CD14-positive monocyte (primary cell): Measurements from ENCODE around the gene CHD6. TPM values are rescaled to one million over a fixed set of nuclear protein-coding genes. Genes with fewer than 3 reads are reported as not detected.

Experiments used
- DNase-seq, 3 donors: peaks; one replicate each; pipeline ENCODE4 v3.0.0-alpha.2; 2011 to 2022
- H2AFZ ChIP-seq: 2 replicates; pipeline ENCODE4 v1.6.0; 2012; ENCODE audit warnings: mild to moderate bottlenecking, low read depth, low read length, inconsistent platforms; ENCODE audit not compliant: insufficient read depth, poor library complexity, severe bottlenecking
- H3K27ac ChIP-seq, 2 donors: 1 replicate in 1 of 2; 2 replicates in 1 of 2; pipeline ENCODE4 v1.5.1; 2012 to 2013; ENCODE audit warnings: low read length in 2 of 2, control low read depth in 1 of 2, inconsistent platforms in 1 of 2, low read depth in 1 of 2, mild to moderate bottlenecking in 1 of 2
- H3K27me3 ChIP-seq, 2 donors: one replicate each; pipeline versions ENCODE4 v1.6.0 to v1.6.1; 2011 to 2013; ENCODE audit warnings: low read length in 2 of 2; ENCODE audit not compliant: control insufficient read depth in 2 of 2, insufficient read depth in 2 of 2
- H3K36me3 ChIP-seq, 2 donors: replicated peaks in 1 of 2; 1 replicate in 1 of 2; 2 replicates in 1 of 2; pipeline versions ENCODE4 v1.5.1 to v1.6.1; 2012 to 2013; ENCODE audit warnings: low read length in 2 of 2, control low read depth in 1 of 2, inconsistent platforms in 1 of 2, mild to moderate bottlenecking in 1 of 2; ENCODE audit not compliant: insufficient read depth in 2 of 2, control insufficient read depth in 1 of 2
- H3K4me1 ChIP-seq, 2 donors: 1 replicate in 1 of 2; 2 replicates in 1 of 2; pipeline versions ENCODE4 v1.5.1 to v1.6.1; 2012 to 2013; ENCODE audit warnings: low read length in 2 of 2, control low read depth in 1 of 2, inconsistent platforms in 1 of 2, mild to moderate bottlenecking in 1 of 2, moderate library complexity in 1 of 2; ENCODE audit not compliant: insufficient read depth in 2 of 2, control insufficient read depth in 1 of 2
- H3K4me2 ChIP-seq: replicated peaks from 2 replicates; pipeline ENCODE3; 2012; ENCODE audit warnings: low read length, moderate library complexity, mild to moderate bottlenecking; ENCODE audit not compliant: poor library complexity, severe bottlenecking; ENCODE audit errors: extremely low read depth
- H3K4me3 ChIP-seq, 3 experiments: fragments of 200-600 bp in 1 of 3; sonication (generic) in 1 of 3; replicated peaks in 1 of 3; 1 replicate in 2 of 3; 2 replicates in 1 of 3; pipeline ENCODE4 v1.5.1; 2011 to 2013; ENCODE audit warnings: low read length in 3 of 3, mild to moderate bottlenecking in 3 of 3, control low read depth in 2 of 3, low read depth in 2 of 3, inconsistent platforms in 1 of 3, moderate library complexity in 1 of 3
- H3K79me2 ChIP-seq: 2 replicates; pipeline ENCODE4 v1.6.0; 2012; ENCODE audit warnings: mild to moderate bottlenecking, control low read depth, inconsistent platforms, low read length, moderate library complexity; ENCODE audit not compliant: insufficient read depth
- H3K9ac ChIP-seq: 2 replicates; pipeline ENCODE4 v1.6.0; 2017; ENCODE audit warnings: low read length, mild to moderate bottlenecking; ENCODE audit not compliant: insufficient read depth, poor library complexity, severe bottlenecking
- H3K9me3 ChIP-seq, 2 donors: replicated peaks in 1 of 2; 1 replicate in 1 of 2; 2 replicates in 1 of 2; pipeline versions ENCODE4 v1.5.1 to v1.6.1; 2012 to 2013; ENCODE audit warnings: low read length in 2 of 2, control low read depth in 1 of 2; ENCODE audit not compliant: control insufficient read depth in 1 of 2, insufficient read depth in 1 of 2
- H4K20me1 ChIP-seq: 2 replicates; pipeline ENCODE4 v1.6.0; 2012; ENCODE audit warnings: mild to moderate bottlenecking, low read length, control low read depth, moderate library complexity; ENCODE audit not compliant: insufficient read depth
- H3K27ac Mint-ChIP-seq, 7 donors: one replicate each; pipeline ENCODE4 v1.8.0; 2020; ENCODE audit warnings: mild to moderate bottlenecking in 7 of 7, mixed read lengths in 7 of 7, moderate library complexity in 6 of 7, inconsistent platforms in 2 of 7
- H3K27me3 Mint-ChIP-seq, 3 donors: one replicate each; pipeline ENCODE4 v1.8.0; 2021 to 2022; ENCODE audit warnings: low read depth in 3 of 3, mild to moderate bottlenecking in 3 of 3, mixed read lengths in 3 of 3, moderate library complexity in 3 of 3, inconsistent platforms in 1 of 3
- H3K36me3 Mint-ChIP-seq, 2 donors: one replicate each; pipeline ENCODE4 v1.8.0; 2020; ENCODE audit warnings: mixed read lengths in 2 of 2, inconsistent platforms in 1 of 2, mild to moderate bottlenecking in 1 of 2
- H3K4me1 Mint-ChIP-seq: one replicate; pipeline ENCODE4 v1.8.0; 2020; ENCODE audit warnings: mild to moderate bottlenecking, mixed read lengths
- H3K4me3 Mint-ChIP-seq, 2 donors: one replicate each; pipeline ENCODE4 v1.8.0; 2020; ENCODE audit warnings: mild to moderate bottlenecking in 2 of 2, mixed read lengths in 2 of 2, moderate library complexity in 1 of 2
- H3K9me3 Mint-ChIP-seq, 7 donors: one replicate each; pipeline ENCODE4 v1.8.0; 2020 to 2022; ENCODE audit warnings: mixed read lengths in 7 of 7, mild to moderate bottlenecking in 6 of 7, moderate library complexity in 6 of 7, inconsistent platforms in 2 of 7
- CTCF ChIP-seq: fragments of 200-600 bp; IDR thresholded peaks from one replicate; pipeline ENCODE4 v1.8.0; 2022; ENCODE audit warnings: antibody characterized with exemption, mild to moderate bottlenecking
- WGBS: methylation state at CpG from one replicate; pipeline ENCODE4 v1.1.5; 2013; ENCODE audit warnings: missing lambda C conversion rate; ENCODE audit not compliant: insufficient coverage; 5-methylcytosine and 5-hydroxymethylcytosine counted together
- intact Hi-C, 2 donors: fragments of 100-400 bp; cut with micrococcal nuclease; formaldehyde crosslinking; loops; one replicate each; pipeline versions ENCODE4 v1.15.0 to v1.15.1; 2023
- polyA plus RNA-seq, 3 donors: library from polyadenylated mRNA; depleted of rRNA in 1 of 3; unstranded in 2 of 3; stranded (reverse) in 1 of 3; fragments of 300-500 nt in 2 of 3; fragments of >200 nt in 1 of 3; fragmentation: Illumina TruSeq in 2 of 3; gene quantifications; 1 replicate in 2 of 3; 2 replicates in 1 of 3; pipeline ENCODE4 v1.2.3, GENCODE V29; 2012 to 2021

CHD6 gene
- polyA plus RNA-seq, 3 donors: 12.9 to 19.6 (median 13.0) TPM

DNA sequence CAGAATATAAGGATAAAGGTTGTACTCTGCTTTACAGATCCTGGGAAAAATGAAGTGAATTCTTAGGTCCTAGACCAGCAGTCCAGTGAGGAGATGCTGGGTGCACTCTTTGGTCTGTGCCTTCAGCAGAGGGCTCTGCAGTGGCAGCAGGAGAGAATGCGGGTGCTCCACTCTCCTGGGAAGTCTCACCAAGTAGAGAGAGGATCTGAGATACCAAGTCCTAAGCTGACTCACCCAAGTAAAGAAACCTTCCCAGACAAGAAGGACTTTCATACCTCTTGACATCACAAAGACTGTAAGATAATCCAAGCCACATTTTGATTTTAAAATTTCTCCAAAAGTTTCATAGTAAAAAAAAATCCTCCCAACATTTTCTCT, 134.6 kb downstream of the CHD6 start:
- no peak overlapping the region for H3K4me2 ChIP-seq
- H3K9me3 ChIP-seq: no peaks in the 10 kb centered on the region

DNA sequence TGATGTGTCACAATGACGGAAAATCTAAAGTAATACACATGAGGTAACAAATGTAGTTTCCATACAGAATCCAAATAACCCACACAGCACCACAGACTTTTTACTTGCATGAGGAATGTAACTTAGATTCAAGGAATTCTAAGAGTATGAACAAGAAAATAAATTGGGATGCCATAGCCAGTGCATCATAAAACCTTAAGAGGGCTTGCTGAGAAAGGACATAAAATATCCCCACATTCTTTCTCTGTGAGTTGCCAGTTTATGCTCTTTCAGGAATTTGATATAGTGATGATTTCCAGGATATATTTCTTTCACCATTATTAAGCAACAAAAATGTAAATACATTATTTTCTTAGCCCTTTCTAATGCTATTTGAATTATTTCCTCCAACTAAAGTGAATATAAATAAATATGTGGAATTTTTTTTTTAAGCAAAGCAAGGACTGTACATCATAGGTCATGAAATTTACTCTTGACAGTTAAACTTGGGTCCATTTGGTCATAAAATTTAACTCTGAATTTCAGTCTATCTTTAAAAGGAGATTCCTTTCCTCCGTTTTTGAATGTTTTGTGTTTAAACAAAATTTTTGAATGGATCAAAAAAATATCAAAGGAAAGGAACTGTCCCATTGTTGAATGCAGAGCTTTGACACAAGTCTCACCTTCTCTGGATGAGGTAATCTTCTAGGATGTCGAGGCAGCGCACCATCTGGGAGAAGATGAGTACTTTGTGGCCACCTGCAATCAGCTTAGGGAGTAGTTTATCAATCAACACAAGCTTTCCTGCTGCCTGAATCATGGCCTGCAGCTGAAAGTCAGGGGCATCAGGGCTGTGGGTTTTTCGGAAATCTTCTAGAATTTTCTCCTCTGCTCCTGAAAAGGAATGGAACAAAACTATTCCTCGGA, 135.3 kb downstream of the CHD6 start:
- peaks cover 8% of the 10 kb centered on the region for H3K4me1 Mint-ChIP-seq
- Histone ChIP-seq H3K4me2 (no peak overlapping the region), H3K4me3 (no peak overlapping the region), H3K36me3 (peaks cover 48 to 72% of the 10 kb centered on the region in 2 donors), H3K79me2 (no peaks in the 10 kb centered on the region), H4K20me1 (no peaks in the 10 kb centered on the region), H3K27ac (no peak overlapping the region), H3K9me3 (no peaks in the 10 kb centered on the region), H3K9ac (no peak overlapping the region), H3K27me3 (no peaks in the 10 kb centered on the region), H3K4me1 (peaks cover 0 to 3% of the 10 kb centered on the region in 2 donors), H2AFZ (no peak overlapping the region)
- TF ChIP-seq CTCF: no peak
- peaks cover 69 to 76% of the 10 kb centered on the region in 2 donors for H3K36me3 Mint-ChIP-seq
- H3K27ac Mint-ChIP-seq: peak overlapping the region in 1 of 7 donors; percentile 20
- H3K4me3 Mint-ChIP-seq: no peak overlapping the region
- WGBS: 100% methylated on average over 1 of the region's 6 CpGs
- no peaks in the 10 kb centered on the region for H3K9me3 Mint-ChIP-seq
- no peak for DNase-seq
- no peaks in the 10 kb centered on the region for H3K27me3 Mint-ChIP-seq
- intact Hi-C loops: no loop called here

More for the DNA sequence above, 134.6 kb downstream of the CHD6 start:
- Histone ChIP-seq H3K27me3 (no peaks in the 10 kb centered on the region), H3K9ac (no peak overlapping the region), H2AFZ (no peak overlapping the region), H4K20me1 (no peaks in the 10 kb centered on the region), H3K27ac (no peak overlapping the region), H3K4me1 (peaks cover 0 to 3% of the 10 kb centered on the region in 2 donors), H3K36me3 (peaks cover 53 to 72% of the 10 kb centered on the region in 2 donors), H3K4me3 (no peak overlapping the region), H3K79me2 (no peaks in the 10 kb centered on the region)
- DNase-seq: no peak
- TF ChIP-seq CTCF: no peak
- peaks cover 8% of the 10 kb centered on the region for H3K4me1 Mint-ChIP-seq
- no peak overlapping the region for H3K4me3 Mint-ChIP-seq
- H3K27ac Mint-ChIP-seq: peak overlapping the region in 1 of 7 donors; percentile 20
- peaks cover 71 to 76% of the 10 kb centered on the region in 2 donors for H3K36me3 Mint-ChIP-seq
- H3K27me3 Mint-ChIP-seq: no peaks in the 10 kb centered on the region
- no peaks in the 10 kb centered on the region for H3K9me3 Mint-ChIP-seq
- intact Hi-C loops: no loop called here
- WGBS: 100% methylated on average over 1 of the region's 1 CpG
